AG04450 (cell line): ENCODE measurements around the gene SLC2A8. TPM values are rescaled to one million over a fixed set of nuclear protein-coding genes. Genes with fewer than 3 reads are reported as not detected.

Experiments used
- CTCF ChIA-PET: fragments of 300-600, 350-600 bp; formaldehyde crosslinking; extraction: SDS; loops from one replicate; lab custom pipeline; 2022; ENCODE audit warnings: antibody characterized with exemption, inconsistent platforms; lab: Charles Lee
- POLR2A ChIA-PET: fragments of 350-600 bp; formaldehyde crosslinking; extraction: SDS; loops from one replicate; lab custom pipeline; 2021; ENCODE audit warnings: antibody characterized with exemption, inconsistent platforms; lab: Yijun Ruan, JAX
- DNase-seq: peaks from one replicate; pipeline ENCODE4 v3.0.0-alpha.2; 2011; ENCODE audit warnings: low read depth, low spot score
- H3K27ac ChIP-seq: one replicate; pipeline ENCODE4 v1.5.1; 2012; ENCODE audit warnings: low read depth, low read length, control low read depth
- H3K27me3 ChIP-seq: one replicate; pipeline ENCODE4 v1.6.0; 2012; ENCODE audit warnings: low read length; ENCODE audit not compliant: control insufficient read depth, insufficient read depth
- H3K4me3 ChIP-seq: 2 replicates; pipeline ENCODE4 v1.5.1; 2011; ENCODE audit warnings: mild to moderate bottlenecking, low read depth, low read length, control low read depth
- H3K9me3 ChIP-seq: 2 replicates; pipeline ENCODE4 v1.5.1; 2012; ENCODE audit warnings: low read length; ENCODE audit not compliant: control insufficient read depth, insufficient read depth
- polyA plus RNA-seq: library from polyadenylated mRNA; depleted of rRNA; stranded (reverse); fragments of >200 nt; gene quantifications from 2 replicates; pipeline ENCODE4 v1.2.3, GENCODE V29; 2011
- TF ChIP-seq, protein P1 (sequence below): IDR thresholded peaks from 2 replicates; pipeline ENCODE4 v1.5.1; 2011; ENCODE audit warnings: low read depth, low read length, control low read depth, inconsistent platforms

Gene SLC2A8
- polyA plus RNA-seq, 1 experiment = 6.3 TPM

GRCh38 chr9:127419348-127419747 lies 22.4 kb downstream of the SLC2A8 start:
- TF ChIP-seq, protein P1, sequence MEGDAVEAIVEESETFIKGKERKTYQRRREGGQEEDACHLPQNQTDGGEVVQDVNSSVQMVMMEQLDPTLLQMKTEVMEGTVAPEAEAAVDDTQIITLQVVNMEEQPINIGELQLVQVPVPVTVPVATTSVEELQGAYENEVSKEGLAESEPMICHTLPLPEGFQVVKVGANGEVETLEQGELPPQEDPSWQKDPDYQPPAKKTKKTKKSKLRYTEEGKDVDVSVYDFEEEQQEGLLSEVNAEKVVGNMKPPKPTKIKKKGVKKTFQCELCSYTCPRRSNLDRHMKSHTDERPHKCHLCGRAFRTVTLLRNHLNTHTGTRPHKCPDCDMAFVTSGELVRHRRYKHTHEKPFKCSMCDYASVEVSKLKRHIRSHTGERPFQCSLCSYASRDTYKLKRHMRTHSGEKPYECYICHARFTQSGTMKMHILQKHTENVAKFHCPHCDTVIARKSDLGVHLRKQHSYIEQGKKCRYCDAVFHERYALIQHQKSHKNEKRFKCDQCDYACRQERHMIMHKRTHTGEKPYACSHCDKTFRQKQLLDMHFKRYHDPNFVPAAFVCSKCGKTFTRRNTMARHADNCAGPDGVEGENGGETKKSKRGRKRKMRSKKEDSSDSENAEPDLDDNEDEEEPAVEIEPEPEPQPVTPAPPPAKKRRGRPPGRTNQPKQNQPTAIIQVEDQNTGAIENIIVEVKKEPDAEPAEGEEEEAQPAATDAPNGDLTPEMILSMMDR = no peak
- CTCF ChIA-PET = no interaction called here

DNA sequence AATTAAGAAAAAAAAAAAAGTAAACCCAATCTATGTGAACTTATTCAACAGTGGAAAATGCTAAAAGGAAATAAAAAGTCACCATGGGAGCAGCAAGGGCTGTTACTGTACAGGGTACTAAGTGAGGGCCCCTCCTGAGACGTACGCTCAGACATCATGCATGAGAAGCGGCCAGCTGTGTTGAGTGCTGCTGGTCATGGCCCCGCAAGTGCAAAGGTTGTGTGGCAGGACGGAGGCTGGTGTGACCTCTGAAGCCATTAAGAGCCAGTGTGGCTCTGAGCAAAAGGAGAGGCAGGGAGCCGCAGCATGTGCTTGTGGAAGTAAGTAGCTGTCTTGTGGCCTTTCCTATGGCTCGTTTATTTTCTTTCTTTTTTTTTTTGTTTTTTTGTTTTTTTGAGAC lies 24.1 kb downstream of the SLC2A8 start:
- no peak overlapping the region for H3K27ac ChIP-seq
- ChIA-PET POLR2A (no interaction called here), CTCF (interaction anchor here (0.6 to 0.7 kb wide), 3 partner anchors 41 to 255 kb away, joined by 3 to 4 read pairs (median 3); partner anchors contain the start of gene GARNL3)
- H3K9me3 ChIP-seq = peaks cover 12% of the 10 kb centered on the region; the same call in 1 of the 2 replicates
- TF ChIP-seq, protein P1 = no peak
- no peak for DNase-seq
- no peaks in the 10 kb centered on the region for H3K27me3 ChIP-seq
- no peak overlapping the region for H3K4me3 ChIP-seq

More at GRCh38 chr9:127419348-127419747, 22.4 kb downstream of the SLC2A8 start:
- POLR2A ChIA-PET = no interaction called here
- H3K27me3 ChIP-seq = no peaks in the 10 kb centered on the region
- no peak overlapping the region for H3K27ac ChIP-seq
- DNase-seq = no peak
- H3K4me3 ChIP-seq = no peak overlapping the region
- H3K9me3 ChIP-seq = peaks cover 12% of the 10 kb centered on the region; the same call in 1 of the 2 replicates

DNA sequence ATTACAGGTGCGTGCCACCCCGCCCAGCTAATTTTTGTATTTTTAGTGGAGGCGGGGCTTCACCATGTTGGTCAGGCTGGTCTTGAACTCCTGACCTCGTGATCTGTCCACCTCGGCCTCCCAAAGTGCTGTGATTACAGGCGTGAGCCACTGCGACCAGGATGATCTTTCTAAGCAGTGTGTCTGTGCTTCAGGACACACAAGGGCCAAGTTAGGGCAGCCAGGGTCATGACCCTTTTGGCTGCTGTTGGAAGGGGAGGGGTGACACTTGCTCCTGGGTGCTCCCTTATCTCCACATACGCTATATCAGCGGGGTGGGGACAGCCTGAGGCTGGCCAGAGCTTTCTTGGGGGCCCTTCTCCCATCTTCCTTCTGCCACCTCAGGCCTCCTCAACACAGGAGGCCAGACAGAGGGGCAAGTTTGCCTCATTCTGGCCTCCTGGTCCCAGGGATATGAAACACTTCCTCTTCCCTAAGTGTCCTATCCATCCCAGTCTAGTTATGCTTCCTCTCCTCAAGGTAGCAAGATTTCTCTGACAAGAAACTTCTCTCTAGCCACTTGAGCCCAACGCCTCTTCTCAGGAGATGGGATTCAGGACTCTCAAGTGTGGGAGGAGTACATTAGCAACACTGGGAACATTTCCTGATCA lies 25.3 kb downstream of the SLC2A8 start:
- ChIA-PET CTCF (no interaction called here), POLR2A (no interaction called here)
- H3K27ac ChIP-seq = no peak overlapping the region
- DNase-seq = no peak
- H3K4me3 ChIP-seq = no peak overlapping the region; the same call in 1 of the 2 replicates
- peaks cover 9% of the 10 kb centered on the region; the same call in 1 of the 2 replicates for H3K9me3 ChIP-seq
- no peaks in the 10 kb centered on the region for H3K27me3 ChIP-seq
- TF ChIP-seq, protein P1 = no peak

- peaks cover 4% of the 10 kb centered on the region; the same call in 1 of the 2 replicates for H3K9me3 ChIP-seq
- no peak for DNase-seq
- H3K27me3 ChIP-seq = no peaks in the 10 kb centered on the region
- ChIA-PET CTCF (interaction anchor here (1.5 kb wide), 1 partner anchor 218 kb away, joined by 8 read pairs; no protein-coding TSS in a partner anchor), POLR2A (interaction anchor here (1.4 to 1.7 kb wide), 2 partner anchors 24 to 26 kb away, joined by 3 to 6 read pairs; partner anchors contain the start of gene SLC2A8)
- H3K4me3 ChIP-seq = peak overlapping the region; percentile 87
- TF ChIP-seq, protein P1 = no peak
- no peak overlapping the region for H3K27ac ChIP-seq
Measured at GRCh38 chr9:127422787-127423186, 25.8 kb downstream of the SLC2A8 start.

DNA sequence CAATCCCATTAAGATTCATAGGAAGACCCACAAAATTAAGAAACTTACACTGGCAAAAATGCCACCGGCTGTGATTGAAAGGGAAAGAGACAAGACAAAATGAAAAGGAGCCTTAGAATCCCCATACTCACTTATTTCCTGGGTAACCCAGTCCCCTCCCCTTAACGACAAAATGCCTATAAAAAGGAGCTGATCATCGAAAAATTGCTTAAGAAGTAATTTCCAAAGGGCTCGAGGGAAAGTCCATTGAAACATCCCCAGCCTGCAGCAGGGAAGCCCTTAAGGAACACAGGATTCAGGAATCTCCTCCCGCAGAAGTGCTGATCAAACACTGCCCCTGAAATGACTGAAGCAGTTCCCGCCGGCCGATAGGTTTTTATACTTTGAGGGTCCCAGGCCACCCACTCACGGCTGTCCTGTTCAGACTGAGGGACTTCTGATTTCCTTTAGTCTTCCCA lies 26.5 kb downstream of the SLC2A8 start:
- peak overlapping the region; percentile 87 for H3K4me3 ChIP-seq
- POLR2A ChIA-PET = interaction anchor here (0.9 to 1.7 kb wide), 7 partner anchors 14 to 28 kb away, joined by 3 to 10 read pairs (median 6); partner anchors contain the start of genes LRSAM1, RPL12 and SLC2A8
- TF ChIP-seq, protein P1 = no peak
- CTCF ChIA-PET = interaction anchor here (1.5 kb wide), 1 partner anchor 218 kb away, joined by 8 read pairs; no protein-coding TSS in a partner anchor
- peak overlapping the region; percentile 47 for H3K27ac ChIP-seq
- no peaks in the 10 kb centered on the region for H3K9me3 ChIP-seq
- DNase-seq = no peak
- no peaks in the 10 kb centered on the region for H3K27me3 ChIP-seq
